ENCODE measurements around the gene AVL9.

DNA sequence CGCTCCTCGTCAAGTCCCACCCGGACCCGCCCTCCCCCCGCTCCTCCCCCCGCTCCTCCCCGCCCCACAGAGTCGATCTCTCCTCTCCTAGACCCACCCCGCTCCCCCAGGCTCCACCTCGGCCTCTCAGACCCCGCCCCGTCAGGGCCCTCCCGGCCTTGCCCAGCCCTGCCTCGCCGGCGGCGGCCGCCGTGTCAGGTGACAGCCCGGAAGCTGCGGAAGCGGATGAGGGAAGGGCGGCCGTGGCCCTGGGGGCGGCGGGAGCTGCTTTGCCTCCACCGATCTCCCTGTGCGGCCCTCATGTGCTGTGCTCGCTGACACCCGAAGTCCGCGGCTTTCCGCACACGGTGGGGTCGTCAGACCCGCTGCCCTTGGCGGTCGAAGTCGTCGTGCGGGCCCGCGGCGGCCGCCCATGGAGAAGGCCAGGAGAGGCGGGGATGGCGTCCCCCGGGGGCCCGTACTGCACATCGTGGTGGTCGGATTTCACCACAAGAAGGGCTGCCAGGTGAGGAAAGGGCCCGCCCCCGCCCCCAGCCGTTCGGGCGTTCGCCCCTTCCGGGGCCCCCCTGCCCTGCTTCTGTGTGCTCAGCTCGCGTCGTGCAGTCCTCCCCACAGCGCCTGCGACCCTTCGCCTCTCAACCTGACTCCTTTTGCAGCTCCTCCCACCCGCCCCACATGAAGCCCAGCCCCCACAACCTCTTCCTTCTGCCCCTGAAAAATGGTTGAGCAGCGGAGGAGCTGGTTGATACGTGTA, at the start of gene AVL9:
- TF ChIP-seq, protein P1, sequence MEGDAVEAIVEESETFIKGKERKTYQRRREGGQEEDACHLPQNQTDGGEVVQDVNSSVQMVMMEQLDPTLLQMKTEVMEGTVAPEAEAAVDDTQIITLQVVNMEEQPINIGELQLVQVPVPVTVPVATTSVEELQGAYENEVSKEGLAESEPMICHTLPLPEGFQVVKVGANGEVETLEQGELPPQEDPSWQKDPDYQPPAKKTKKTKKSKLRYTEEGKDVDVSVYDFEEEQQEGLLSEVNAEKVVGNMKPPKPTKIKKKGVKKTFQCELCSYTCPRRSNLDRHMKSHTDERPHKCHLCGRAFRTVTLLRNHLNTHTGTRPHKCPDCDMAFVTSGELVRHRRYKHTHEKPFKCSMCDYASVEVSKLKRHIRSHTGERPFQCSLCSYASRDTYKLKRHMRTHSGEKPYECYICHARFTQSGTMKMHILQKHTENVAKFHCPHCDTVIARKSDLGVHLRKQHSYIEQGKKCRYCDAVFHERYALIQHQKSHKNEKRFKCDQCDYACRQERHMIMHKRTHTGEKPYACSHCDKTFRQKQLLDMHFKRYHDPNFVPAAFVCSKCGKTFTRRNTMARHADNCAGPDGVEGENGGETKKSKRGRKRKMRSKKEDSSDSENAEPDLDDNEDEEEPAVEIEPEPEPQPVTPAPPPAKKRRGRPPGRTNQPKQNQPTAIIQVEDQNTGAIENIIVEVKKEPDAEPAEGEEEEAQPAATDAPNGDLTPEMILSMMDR (IDR thresholded peaks at IDR 0.05; ENCODE audit: poor library complexity) = no peak
- TF ChIP-seq EZH2 (IDR thresholded peaks at IDR 0.05; ENCODE audit: borderline replicate concordance) = no peak

Data from hepatocyte (in vitro differentiated cells).